Karpas-422 (cell line): ENCODE data around the gene DIPK1A. TPM values are rescaled to one million over a fixed set of nuclear protein-coding genes. Genes with fewer than 3 reads are reported as not detected.
A peak's percentile ranks its signal among the peaks of the same experiment; 100 is the strongest.

Source experiments
- DNase-seq: peaks from one replicate; pipeline ENCODE4 v3.0.0-alpha.2; 2015
- H2AFZ ChIP-seq: fragments of 200-600 bp; sonication (generic); 2 replicates; pipeline ENCODE4 v1.6.1; 2014; ENCODE audit warnings: antibody characterized with exemption, low read length, mixed read lengths
- H3K27ac ChIP-seq: fragments of 200-600 bp; sonication (generic); 2 replicates; pipeline ENCODE4 v1.5.1; 2014; ENCODE audit warnings: mild to moderate bottlenecking, low read length, moderate library complexity
- H3K27me3 ChIP-seq: fragments of 200-600 bp; sonication (generic); 2 replicates; pipeline ENCODE4 v1.6.1; 2014; ENCODE audit warnings: low read length, mixed read lengths
- H3K36me3 ChIP-seq: fragments of 200-600 bp; sonication (generic); 2 replicates; pipeline ENCODE4 v1.6.1; 2014; ENCODE audit warnings: low read length, mixed read lengths; ENCODE audit not compliant: insufficient read depth
- H3K4me1 ChIP-seq: fragments of 200-600 bp; sonication (generic); 2 replicates; pipeline ENCODE4 v1.6.1; 2014; ENCODE audit warnings: mild to moderate bottlenecking, low read length, mixed read lengths
- H3K4me2 ChIP-seq: fragments of 200-600 bp; sonication (generic); 2 replicates; pipeline ENCODE4 v1.6.1; 2014; ENCODE audit warnings: low read length, low read depth, mild to moderate bottlenecking; ENCODE audit not compliant: poor library complexity, severe bottlenecking
- H3K4me3 ChIP-seq: fragments of 200-600 bp; sonication (generic); 2 replicates; pipeline ENCODE4 v1.5.1; 2014; ENCODE audit warnings: mild to moderate bottlenecking, antibody characterized with exemption, low read length, mixed read lengths
- H3K79me2 ChIP-seq: fragments of 200-600 bp; sonication (generic); 2 replicates; pipeline ENCODE4 v1.6.1; 2014; ENCODE audit warnings: mild to moderate bottlenecking, low read length, mixed read lengths
- H3K9ac ChIP-seq: fragments of 200-600 bp; sonication (generic); 2 replicates; pipeline ENCODE4 v1.6.0; 2014; ENCODE audit warnings: low read length
- H3K9me2 ChIP-seq: fragments of 200-600 bp; sonication (generic), shearing (Covaris generic); replicated peaks from 2 replicates; pipeline ENCODE4 v1.6.0; 2014; ENCODE audit warnings: mild to moderate bottlenecking, low read length, moderate library complexity; ENCODE audit not compliant: insufficient read depth
- H3K9me3 ChIP-seq: fragments of 300-700, 200-600 bp; sonication (generic); 2 replicates; pipeline ENCODE4 v1.6.1; 2014; ENCODE audit warnings: low read length, mixed read lengths
- H4K20me1 ChIP-seq: fragments of 200-600 bp; sonication (generic); 2 replicates; pipeline ENCODE4 v1.6.1; 2014; ENCODE audit warnings: mild to moderate bottlenecking, antibody characterized with exemption, low read length, low read depth; ENCODE audit not compliant: insufficient read depth
- total RNA-seq: library from RNA; depleted of rRNA; stranded (reverse); fragments of >200 nt; shearing (Covaris generic); gene quantifications from 2 replicates; pipeline ENCODE4 v1.2.3, GENCODE V29; 2014; ENCODE audit warnings: low replicate concordance

Gene DIPK1A
- total RNA-seq, 1 experiment from 2014 or later, result 1.7 TPM

DNA sequence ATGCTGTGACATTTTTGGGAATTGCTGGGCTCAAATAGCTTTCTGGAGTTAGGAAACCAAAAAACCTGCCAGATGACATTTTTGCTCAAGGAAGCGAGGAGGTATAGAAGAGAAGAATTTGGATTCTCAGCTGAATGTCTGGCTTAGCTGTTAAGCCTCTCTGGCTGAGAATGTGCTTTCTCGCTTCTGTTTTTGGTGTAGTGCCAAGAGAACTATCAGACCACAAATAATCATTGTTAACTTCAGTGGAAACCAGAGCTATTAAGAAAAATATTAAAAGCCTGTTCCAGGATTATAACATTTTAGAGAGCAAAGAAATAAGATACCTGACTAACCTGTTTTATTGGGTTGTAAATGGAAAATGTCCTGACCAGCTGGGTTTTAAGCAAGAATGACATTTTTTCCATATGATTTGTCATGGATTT lies 39.5 kb upstream of the DIPK1A start:
- Histone ChIP-seq H3K27ac (0 out of 2 replicates have a peak overlapping the region, but pooled peaks have one; percentile 15), H3K27me3 (no peaks in the 10 kb centered on the region), H3K4me1 (peaks cover 48% of the 10 kb centered on the region), H3K9me3 (no peaks in the 10 kb centered on the region), H4K20me1 (no peaks in the 10 kb centered on the region), H3K79me2 (no peaks in the 10 kb centered on the region), H3K9me2 (no peaks in the 10 kb centered on the region), H3K36me3 (no peaks in the 10 kb centered on the region), H3K4me3 (no peak overlapping the region), H2AFZ (0 out of 2 replicates have a peak overlapping the region, but pooled peaks have one; percentile 14), H3K4me2 (peak overlapping the region; percentile 2), H3K9ac (no peak overlapping the region)
- DNase-seq, result no peak

DNA sequence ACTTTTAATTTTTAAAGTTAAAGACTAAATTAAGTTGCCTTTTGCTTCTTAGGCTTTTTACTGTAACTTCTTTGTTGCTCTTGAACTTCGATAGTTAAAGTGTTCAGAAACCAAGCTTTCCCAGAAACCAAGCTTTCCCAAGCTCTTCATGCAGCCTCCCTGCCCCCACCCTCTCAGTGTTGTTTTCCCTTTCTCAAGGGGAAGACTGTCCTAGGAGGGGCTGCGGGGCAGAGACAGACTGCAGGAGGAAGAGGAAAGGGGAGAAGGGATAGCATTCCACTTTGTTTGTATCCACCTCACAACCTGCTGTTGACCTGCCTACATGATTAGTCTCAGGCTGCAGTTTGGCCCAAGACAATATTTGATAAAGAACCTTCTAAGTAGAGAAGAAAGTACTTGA lies 39.0 kb upstream of the DIPK1A start:
- Histone ChIP-seq H4K20me1 (no peaks in the 10 kb centered on the region), H2AFZ (no peak overlapping the region), H3K9ac (no peak overlapping the region), H3K4me3 (no peak overlapping the region), H3K4me2 (peak overlapping the region; percentile 2), H3K79me2 (no peaks in the 10 kb centered on the region), H3K4me1 (peaks cover 49% of the 10 kb centered on the region), H3K27ac (0 out of 2 replicates have a peak overlapping the region, but pooled peaks have one; percentile 15), H3K36me3 (no peaks in the 10 kb centered on the region), H3K9me3 (no peaks in the 10 kb centered on the region), H3K9me2 (no peaks in the 10 kb centered on the region), H3K27me3 (no peaks in the 10 kb centered on the region)
- no peak for DNase-seq

DNA sequence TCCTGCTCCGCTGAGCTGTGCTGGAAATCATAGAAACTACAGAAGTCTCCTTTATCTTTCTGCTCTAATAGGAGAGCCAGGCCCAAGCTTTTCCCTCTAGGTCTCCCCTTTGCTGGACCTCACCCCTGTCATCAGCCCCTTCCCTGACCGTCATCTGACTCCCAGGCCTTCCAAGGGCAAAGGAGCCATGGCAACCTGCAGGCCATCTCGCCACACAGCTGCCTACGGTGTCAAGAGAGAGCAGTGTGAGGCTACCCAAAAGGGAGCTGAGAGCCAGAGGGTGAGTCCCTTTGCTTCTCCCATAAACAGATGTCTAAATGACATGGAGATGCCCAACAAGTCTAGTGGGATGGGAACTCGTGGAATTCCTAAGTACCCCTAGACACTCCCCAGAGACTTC lies 37.6 kb upstream of the DIPK1A start:
- no peak overlapping the region for H2AFZ ChIP-seq
- no peak overlapping the region for H3K27ac ChIP-seq
- no peaks in the 10 kb centered on the region for H3K36me3 ChIP-seq
- no peaks in the 10 kb centered on the region for H3K79me2 ChIP-seq
- no peaks in the 10 kb centered on the region for H3K9me3 ChIP-seq
- H4K20me1 ChIP-seq, result no peaks in the 10 kb centered on the region
- H3K4me1 ChIP-seq, result peaks cover 41% of the 10 kb centered on the region
- H3K4me3 ChIP-seq, result no peak overlapping the region
- no peaks in the 10 kb centered on the region for H3K27me3 ChIP-seq
- no peak overlapping the region for H3K9ac ChIP-seq
- H3K4me2 ChIP-seq, result no peak overlapping the region
- H3K9me2 ChIP-seq, result no peaks in the 10 kb centered on the region
- DNase-seq, result no peak

DNA sequence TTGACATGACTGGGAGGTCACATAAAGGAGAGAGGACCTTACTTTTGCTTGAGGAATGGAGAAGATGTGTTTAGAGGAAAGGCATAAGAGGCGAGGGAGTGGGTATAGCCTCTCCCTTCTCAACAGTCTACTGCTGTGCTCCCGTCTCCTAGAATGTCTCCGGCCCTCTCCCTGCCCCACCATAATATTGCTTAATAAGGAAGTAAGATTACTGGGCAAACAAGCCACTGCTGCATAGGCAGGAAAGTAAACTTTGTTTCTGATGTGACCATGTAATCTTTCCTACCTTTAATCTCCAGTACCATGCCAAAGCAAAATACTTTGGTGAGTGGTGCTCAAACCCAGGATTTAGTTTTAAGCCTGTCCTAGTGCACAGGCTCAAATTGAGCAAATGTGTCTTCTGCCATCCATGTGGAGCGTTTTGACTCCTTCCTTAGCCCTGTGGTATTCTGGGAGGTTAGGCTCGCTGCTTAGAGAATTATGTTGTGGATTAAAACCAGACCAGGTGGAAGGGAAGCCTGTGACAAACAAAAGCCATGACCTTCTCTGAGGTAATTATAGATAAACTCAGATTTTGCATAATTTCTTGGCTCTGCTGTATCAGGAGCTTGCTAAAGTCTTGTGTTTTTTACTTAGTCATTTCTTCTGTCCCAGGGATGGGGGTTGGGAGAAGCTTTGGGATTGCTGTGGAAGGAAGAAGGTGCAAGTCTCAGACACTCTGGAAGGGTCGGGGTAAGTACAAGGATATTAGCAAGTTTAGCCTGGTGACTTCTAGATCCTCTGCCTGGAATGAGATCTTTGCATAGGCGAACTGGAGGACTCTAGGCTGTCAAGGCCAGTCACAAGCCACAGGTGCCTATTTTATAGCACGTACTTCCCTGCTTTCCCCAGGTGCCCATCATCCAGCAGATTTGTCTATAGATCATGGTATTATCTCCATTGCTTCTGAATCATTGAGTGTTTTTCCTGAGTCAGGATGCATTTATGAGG lies 34.5 kb upstream of the DIPK1A start:
- no peaks in the 10 kb centered on the region for H3K9me2 ChIP-seq
- H3K4me3 ChIP-seq, result no peak overlapping the region
- no peaks in the 10 kb centered on the region for H3K27me3 ChIP-seq
- DNase-seq, result no peak
- no peaks in the 10 kb centered on the region for H3K9me3 ChIP-seq
- H3K79me2 ChIP-seq, result no peaks in the 10 kb centered on the region
- no peaks in the 10 kb centered on the region for H4K20me1 ChIP-seq
- no peak overlapping the region for H3K9ac ChIP-seq
- H3K27ac ChIP-seq, result no peak overlapping the region
- no peaks in the 10 kb centered on the region for H3K36me3 ChIP-seq
- H2AFZ ChIP-seq, result peak overlapping the region; percentile 76
- H3K4me1 ChIP-seq, result peaks cover 21% of the 10 kb centered on the region
- H3K4me2 ChIP-seq, result peak overlapping the region; percentile 38

DNA sequence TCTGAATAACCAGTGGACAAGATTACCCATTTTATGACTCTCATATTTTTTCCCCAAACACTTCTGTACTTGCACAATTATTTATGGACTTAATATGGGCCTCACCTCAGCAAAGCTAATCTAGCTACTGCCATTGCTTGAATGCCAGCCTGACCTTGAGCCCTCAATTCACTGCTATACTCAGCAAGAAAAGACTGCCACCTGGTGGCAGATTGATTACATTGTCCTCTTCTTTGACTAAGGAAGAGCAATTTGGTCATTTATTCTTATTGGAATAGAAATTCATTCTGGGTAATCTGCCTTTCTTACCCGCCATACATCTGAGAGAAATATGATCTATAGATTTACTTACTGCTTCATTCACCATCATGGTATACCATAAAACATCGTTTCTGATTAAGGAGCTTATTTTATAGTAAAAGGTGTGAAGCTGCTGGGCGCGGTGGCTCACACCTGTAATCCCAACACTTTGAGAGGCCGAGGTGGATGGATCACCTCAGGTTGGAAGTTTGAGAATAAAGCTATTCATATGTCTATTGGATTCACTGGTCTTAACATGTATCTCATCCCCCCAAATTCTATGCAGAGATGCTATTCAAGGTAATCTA lies 32.9 kb upstream of the DIPK1A start:
- Histone ChIP-seq H3K9me3 (no peaks in the 10 kb centered on the region), H3K79me2 (no peaks in the 10 kb centered on the region), H3K9me2 (no peaks in the 10 kb centered on the region), H3K27ac (no peak overlapping the region), H3K36me3 (no peaks in the 10 kb centered on the region), H3K4me3 (no peak overlapping the region), H4K20me1 (no peaks in the 10 kb centered on the region), H3K4me1 (peaks cover 15% of the 10 kb centered on the region), H3K9ac (no peak overlapping the region), H2AFZ (no peak overlapping the region), H3K27me3 (no peaks in the 10 kb centered on the region), H3K4me2 (no peak overlapping the region)
- peak; percentile 90 for DNase-seq

DNA sequence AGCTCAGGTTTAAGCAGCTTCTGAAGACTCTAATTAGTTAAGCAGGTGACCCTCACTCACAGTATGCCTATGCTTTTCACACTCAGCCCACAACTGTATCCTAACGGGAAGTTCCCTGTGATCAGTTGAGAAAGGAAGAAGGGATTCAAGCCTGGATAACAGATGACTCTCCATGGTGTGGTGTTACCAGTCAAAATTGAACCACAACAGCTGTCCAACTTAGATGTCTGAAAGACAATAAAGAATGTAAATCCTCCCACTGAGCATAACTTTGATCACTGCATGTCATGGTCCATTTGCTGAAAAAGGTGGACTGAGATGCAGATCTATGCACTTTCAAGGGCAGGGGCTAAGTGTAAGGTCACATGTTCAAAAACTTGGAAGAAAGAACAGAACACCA lies 32.3 kb upstream of the DIPK1A start:
- Histone ChIP-seq H3K27me3 (no peaks in the 10 kb centered on the region), H2AFZ (no peak overlapping the region), H3K79me2 (no peaks in the 10 kb centered on the region), H3K4me2 (no peak overlapping the region), H4K20me1 (no peaks in the 10 kb centered on the region), H3K27ac (no peak overlapping the region), H3K9me2 (no peaks in the 10 kb centered on the region), H3K4me3 (no peak overlapping the region), H3K9ac (no peak overlapping the region), H3K4me1 (peaks cover 15% of the 10 kb centered on the region), H3K36me3 (no peaks in the 10 kb centered on the region), H3K9me3 (no peaks in the 10 kb centered on the region)
- no peak for DNase-seq

DNA sequence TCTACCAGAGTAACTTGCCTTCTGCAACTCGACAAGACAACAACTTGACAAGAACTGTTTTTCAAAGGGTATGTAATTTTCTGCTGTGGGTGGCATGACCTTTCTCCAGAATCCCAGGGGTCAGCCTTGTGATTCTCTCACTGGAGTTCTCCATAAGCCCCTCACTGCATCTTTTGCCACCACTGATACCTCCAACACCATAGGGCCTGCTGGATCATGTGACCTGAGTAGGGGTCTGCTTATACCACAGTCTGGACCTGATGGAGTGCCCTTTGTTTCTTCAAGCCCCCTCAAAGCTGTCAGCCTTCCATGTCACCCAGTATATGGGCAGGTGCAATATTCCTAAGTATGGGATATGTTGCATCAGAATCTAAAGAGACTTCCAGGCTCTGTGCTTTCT lies 31.6 kb upstream of the DIPK1A start:
- Histone ChIP-seq H4K20me1 (no peaks in the 10 kb centered on the region), H2AFZ (no peak overlapping the region), H3K9me3 (no peaks in the 10 kb centered on the region), H3K4me2 (no peak overlapping the region), H3K27ac (no peak overlapping the region), H3K27me3 (no peaks in the 10 kb centered on the region), H3K9me2 (no peaks in the 10 kb centered on the region), H3K4me3 (no peak overlapping the region), H3K4me1 (peaks cover 15% of the 10 kb centered on the region), H3K36me3 (no peaks in the 10 kb centered on the region), H3K9ac (no peak overlapping the region), H3K79me2 (no peaks in the 10 kb centered on the region)
- no peak for DNase-seq

DNA sequence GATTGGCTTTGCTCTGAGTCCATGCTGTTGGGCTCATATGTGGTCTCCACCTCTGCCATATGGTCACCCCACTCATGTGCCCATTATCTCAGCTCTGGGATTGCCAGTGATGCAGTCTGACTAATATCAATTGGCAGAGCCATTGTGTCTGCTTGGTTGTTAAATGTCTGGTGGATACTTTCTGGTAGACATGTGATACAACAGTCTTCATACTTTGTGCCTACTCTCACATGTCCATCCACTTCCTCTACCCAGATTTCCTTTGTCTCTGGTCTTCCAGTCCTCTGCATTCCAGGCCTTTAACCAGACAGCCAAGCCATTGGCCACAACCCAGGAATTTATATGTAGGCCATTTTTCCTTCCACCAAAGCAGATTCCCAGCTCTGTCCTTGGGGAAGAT lies 30.8 kb upstream of the DIPK1A start:
- Histone ChIP-seq H3K27ac (no peak overlapping the region), H2AFZ (no peak overlapping the region), H3K4me2 (no peak overlapping the region), H3K36me3 (no peaks in the 10 kb centered on the region), H3K79me2 (no peaks in the 10 kb centered on the region), H3K9me3 (no peaks in the 10 kb centered on the region), H3K27me3 (no peaks in the 10 kb centered on the region), H3K9ac (no peak overlapping the region), H4K20me1 (no peaks in the 10 kb centered on the region), H3K4me1 (peaks cover 15% of the 10 kb centered on the region), H3K9me2 (no peaks in the 10 kb centered on the region), H3K4me3 (no peak overlapping the region)
- DNase-seq, result no peak
